Astrocyte (in vitro differentiated cells and primary cell): ENCODE data around the gene SEL1L. TPM values are rescaled to one million over a fixed set of nuclear protein-coding genes. Genes with fewer than 3 reads are reported as not detected.

Experiments used
- total RNA-seq: library from RNA; stranded (reverse); gene quantifications from 2 replicates; pipeline ENCODE4 v1.2.1, GENCODE V29; 2021

Gene SEL1L
- total RNA-seq, 1 donor from 2014 or later = 108 TPM

Other genes starting within 250 kb of the SEL1L start
- gene STON2, start 133.5 kb downstream of the SEL1L start, total RNA-seq = 39.7 and 52.9 TPM in 2 replicates